HepG2 (cell line): Measurements from ENCODE around the gene P3H2. TPM values are rescaled to one million over a fixed set of nuclear protein-coding genes. Genes with fewer than 3 reads are reported as not detected.

ENCODE experiments used
- ATAC-seq: fragments of 200-7000 bp; cut with Tn5 transposase; 3 replicates; pipeline ENCODE4 v1.9.1; 2020; ENCODE audit warnings: mild to moderate bottlenecking, moderate library complexity
- BruUV-seq: library from RNA; stranded (reverse); fragments of 400-500 nt; replicated peaks from 2 replicates; lab custom pipeline; 2021; lab: Mats Ljungman, UMichigan
- CTCF ChIA-PET: fragments of 300-600 bp; formaldehyde crosslinking; extraction: SDS; loops from one replicate; lab custom pipeline; 2021; ENCODE audit warnings: low total read pairs, inconsistent platforms, low intra/inter-chr PET ratio; lab: Yijun Ruan, JAX
- POLR2A ChIA-PET: fragments of 350-600 bp; sonication (Branson Sonifier 250); formaldehyde crosslinking; loops from one replicate; lab custom pipeline; 2020; ENCODE audit warnings: antibody characterized with exemption, inconsistent platforms; lab: Yijun Ruan, JAX
- DNase-seq: peaks from one replicate; pipeline ENCODE4 v3.0.0-alpha.2; 2015; ENCODE audit warnings: low spot score
- FAIRE-seq: peaks from 3 replicates; lab custom pipeline; 2011; peaks lifted over from hg19 to GRCh38; lab: Jason Lieb, UNC
- H2AFZ ChIP-seq: one replicate; pipeline ENCODE4 v1.6.1; 2011; ENCODE audit warnings: low read length, inconsistent platforms
- H3K27ac ChIP-seq: fragments of 300-600 bp; 3 replicates; pipeline ENCODE4 v1.8.0; 2011; ENCODE audit warnings: mixed run types, mild to moderate bottlenecking, mixed read lengths, low read length, inconsistent platforms; ENCODE audit not compliant: insufficient read depth; ENCODE audit errors: extremely low read length
- H3K27me3 ChIP-seq, 2 experiments: fragments of 200-600 bp in 1 of 2; 2 replicates in 1 of 2; 3 replicates in 1 of 2; pipeline versions ENCODE4 v1.6.0 to v1.8.0; 2011; ENCODE audit warnings: low read length in 2 of 2, mild to moderate bottlenecking in 2 of 2, moderate library complexity in 2 of 2, inconsistent platforms in 1 of 2; ENCODE audit not compliant: insufficient read depth in 2 of 2, control insufficient read depth in 1 of 2
- H3K36me3 ChIP-seq, 2 experiments: fragments of 200-600 bp in 1 of 2; replicated peaks in 1 of 2; 2 replicates in 1 of 2; 3 replicates in 1 of 2; pipeline versions ENCODE4 v1.5.1 to v1.8.0; 2011; ENCODE audit warnings: low read length in 2 of 2, inconsistent platforms in 1 of 2; ENCODE audit not compliant: insufficient read depth in 2 of 2, control insufficient read depth in 1 of 2
- H3K4me1 ChIP-seq: 2 replicates; pipeline ENCODE4 v1.5.1; 2012; ENCODE audit warnings: low read length, inconsistent platforms; ENCODE audit not compliant: insufficient read depth
- H3K4me2 ChIP-seq: 2 replicates; pipeline ENCODE4 v1.6.0; 2011; ENCODE audit warnings: low read depth, low read length, inconsistent platforms
- H3K4me3 ChIP-seq, 3 experiments: fragments of 200-600 bp in 1 of 3; sonication (generic), shearing (Covaris generic) in 1 of 3; replicated peaks in 1 of 3; 2 replicates each; pipeline ENCODE4 v1.5.1; 2011 to 2016; ENCODE audit warnings: low read length in 3 of 3, inconsistent platforms in 2 of 3, low read depth in 2 of 3, mild to moderate bottlenecking in 2 of 3, control low read depth in 1 of 3, mixed read lengths in 1 of 3; ENCODE audit not compliant: insufficient read depth in 1 of 3
- H3K79me2 ChIP-seq: one replicate; pipeline ENCODE4 v1.6.1; 2011; ENCODE audit warnings: low read length, inconsistent platforms; ENCODE audit not compliant: insufficient read depth
- H3K9ac ChIP-seq: 2 replicates; pipeline ENCODE4 v1.6.0; 2011; ENCODE audit warnings: mild to moderate bottlenecking, low read depth, low read length, inconsistent platforms; ENCODE audit not compliant: insufficient read depth
- H3K9me3 ChIP-seq: 2 replicates; pipeline ENCODE4 v1.5.1; 2012; ENCODE audit warnings: mild to moderate bottlenecking, low read length
- H4K20me1 ChIP-seq: 2 replicates; pipeline ENCODE4 v1.6.0; 2011; ENCODE audit warnings: inconsistent platforms, mild to moderate bottlenecking, low read length, moderate library complexity; ENCODE audit not compliant: insufficient read depth
- ASH2L ChIP-seq: fragments of 300-600, 200-600 bp; sonication (generic); IDR thresholded peaks from 2 replicates; pipeline ENCODE4 v1.7.0; 2017; ENCODE audit warnings: low read depth, mild to moderate bottlenecking, moderate library complexity, mixed read lengths, low read length; ENCODE audit not compliant: insufficient read length
- BORCS8-MEF2B ChIP-seq: sonication (generic); formaldehyde crosslinking; IDR thresholded peaks from 2 replicates; pipeline ENCODE4 v1.8.0; 2022; ENCODE audit warnings: mild to moderate bottlenecking, missing genetic modification reagents
- CHD4 ChIP-seq: fragments of 200-600 bp; sonication (generic); IDR thresholded peaks from 2 replicates; pipeline ENCODE4 v1.7.0; 2017; ENCODE audit warnings: mild to moderate bottlenecking, low read length, borderline replicate concordance
- FOXO1 ChIP-seq: sonication (generic); formaldehyde crosslinking; IDR thresholded peaks from 2 replicates; pipeline ENCODE4 v1.4.0; 2020; ENCODE audit warnings: missing genetic modification reagents
- HOXA9 ChIP-seq: sonication (generic); formaldehyde crosslinking; IDR thresholded peaks from 2 replicates; pipeline ENCODE4 v1.8.1; 2022; ENCODE audit warnings: missing genetic modification reagents, mild to moderate bottlenecking, moderate library complexity, borderline replicate concordance
- YEATS2 ChIP-seq: sonication (generic); formaldehyde crosslinking; IDR thresholded peaks from 2 replicates; pipeline ENCODE4 v1.4.0; 2020; ENCODE audit warnings: missing genetic modification reagents, borderline replicate concordance
- ZBTB20 ChIP-seq: sonication (generic); formaldehyde crosslinking; IDR thresholded peaks from 2 replicates; pipeline ENCODE4 v1.8.1; 2023; ENCODE audit warnings: missing genetic modification reagents, low read depth, mild to moderate bottlenecking, borderline replicate concordance
- ZEB1 ChIP-seq: IDR thresholded peaks from 2 replicates; pipeline ENCODE4 v1.6.1; 2012; ENCODE audit warnings: mild to moderate bottlenecking, low read depth, inconsistent platforms; ENCODE audit not compliant: insufficient replicate concordance
- WGBS: methylation state at CpG from one replicate; pipeline ENCODE4 v1.1.6; 2017; ENCODE audit warnings: low lambda C conversion rate; 5-methylcytosine and 5-hydroxymethylcytosine counted together
- in situ Hi-C: cut with HindIII; loops from 2 replicates; pipeline ENCODE4 v1.10.0; 2017; ENCODE audit warnings: low pct_unique_long_range_greater_than_20kb; ENCODE audit not compliant: extremely low pct_ligation_motif_present
- intact Hi-C: fragments of 100-400 bp; cut with micrococcal nuclease; formaldehyde crosslinking; loops from one replicate; pipeline ENCODE4 v1.10.0; 2022; ENCODE audit not compliant: unreplicated experiment
- polyA plus RNA-seq, 8 experiments: library from polyadenylated mRNA; depleted of rRNA in 3 of 8; stranded (reverse) in 7 of 8; unstranded in 1 of 8; fragments of >200 nt; fragmentation: Illumina TruSeq in 4 of 8; extraction: Trizol in 4 of 8; gene quantifications; 2 replicates each; pipeline versions ENCODE4 v1.2.1 to v1.2.3, GENCODE V29; 2011 to 2016; ENCODE audit warnings: low read depth in 4 of 8, missing spikeins in 1 of 8, mixed read lengths in 1 of 8; ENCODE audit not compliant: insufficient read depth in 1 of 8
- total RNA-seq, 5 experiments: library from RNA; depleted of rRNA; stranded (reverse); fragments of >200 nt; fragmentation: Illumina TruSeq; extraction: Trizol; gene quantifications; 2 replicates each; pipeline ENCODE4 v1.2.3, GENCODE V29; 2016; ENCODE audit warnings: low read depth in 1 of 5
- TF ChIP-seq, protein P1 (sequence below): sonication (generic); formaldehyde crosslinking; IDR thresholded peaks from 2 replicates; pipeline ENCODE4 v1.4.0; 2020; ENCODE audit warnings: missing genetic modification reagents
- TF ChIP-seq, protein P2 (sequence below): IDR thresholded peaks from 2 replicates; pipeline ENCODE4 v1.6.1; 2016

P3H2 gene
- total and polyA plus RNA-seq, 2 of the 13 experiments (the other 11 are each of a cell fraction or from before 2014, with no cell fraction given) = not detected

DNA sequence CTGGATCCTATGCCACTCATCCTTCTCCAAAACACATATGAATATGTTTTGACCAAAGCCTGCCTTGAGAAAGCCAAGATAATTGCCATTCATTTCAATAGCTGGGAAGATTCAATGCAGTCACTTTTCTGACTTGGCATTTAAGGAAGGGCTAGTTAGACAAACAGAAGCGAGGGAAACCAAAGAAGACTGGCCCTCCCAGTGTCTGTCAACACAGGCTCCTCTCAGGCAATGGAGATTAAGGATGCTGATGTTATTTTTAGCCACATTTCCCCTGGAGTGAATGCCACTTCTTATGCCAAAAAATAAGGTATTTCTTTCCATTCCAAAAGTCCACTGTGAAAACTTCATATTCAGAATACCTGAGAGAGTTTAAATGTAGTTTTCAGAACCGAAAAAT lies 101.7 kb downstream of the P3H2 start:
- ATAC-seq = no peak
- no peak overlapping the region for H3K4me2 ChIP-seq
- H3K27me3 ChIP-seq = 0 out of 5 replicates have a peak, but pooled peaks cover 0 to 3% of the 10 kb centered on the region in 2 experiments
- CTCF ChIA-PET = no interaction called here
- H3K4me1 ChIP-seq = no peaks in the 10 kb centered on the region
- no TSS peak for BruUV-seq
- no peaks in the 10 kb centered on the region for H4K20me1 ChIP-seq
- H3K27ac ChIP-seq = no peak overlapping the region
- TF ChIP-seq, protein P1, sequence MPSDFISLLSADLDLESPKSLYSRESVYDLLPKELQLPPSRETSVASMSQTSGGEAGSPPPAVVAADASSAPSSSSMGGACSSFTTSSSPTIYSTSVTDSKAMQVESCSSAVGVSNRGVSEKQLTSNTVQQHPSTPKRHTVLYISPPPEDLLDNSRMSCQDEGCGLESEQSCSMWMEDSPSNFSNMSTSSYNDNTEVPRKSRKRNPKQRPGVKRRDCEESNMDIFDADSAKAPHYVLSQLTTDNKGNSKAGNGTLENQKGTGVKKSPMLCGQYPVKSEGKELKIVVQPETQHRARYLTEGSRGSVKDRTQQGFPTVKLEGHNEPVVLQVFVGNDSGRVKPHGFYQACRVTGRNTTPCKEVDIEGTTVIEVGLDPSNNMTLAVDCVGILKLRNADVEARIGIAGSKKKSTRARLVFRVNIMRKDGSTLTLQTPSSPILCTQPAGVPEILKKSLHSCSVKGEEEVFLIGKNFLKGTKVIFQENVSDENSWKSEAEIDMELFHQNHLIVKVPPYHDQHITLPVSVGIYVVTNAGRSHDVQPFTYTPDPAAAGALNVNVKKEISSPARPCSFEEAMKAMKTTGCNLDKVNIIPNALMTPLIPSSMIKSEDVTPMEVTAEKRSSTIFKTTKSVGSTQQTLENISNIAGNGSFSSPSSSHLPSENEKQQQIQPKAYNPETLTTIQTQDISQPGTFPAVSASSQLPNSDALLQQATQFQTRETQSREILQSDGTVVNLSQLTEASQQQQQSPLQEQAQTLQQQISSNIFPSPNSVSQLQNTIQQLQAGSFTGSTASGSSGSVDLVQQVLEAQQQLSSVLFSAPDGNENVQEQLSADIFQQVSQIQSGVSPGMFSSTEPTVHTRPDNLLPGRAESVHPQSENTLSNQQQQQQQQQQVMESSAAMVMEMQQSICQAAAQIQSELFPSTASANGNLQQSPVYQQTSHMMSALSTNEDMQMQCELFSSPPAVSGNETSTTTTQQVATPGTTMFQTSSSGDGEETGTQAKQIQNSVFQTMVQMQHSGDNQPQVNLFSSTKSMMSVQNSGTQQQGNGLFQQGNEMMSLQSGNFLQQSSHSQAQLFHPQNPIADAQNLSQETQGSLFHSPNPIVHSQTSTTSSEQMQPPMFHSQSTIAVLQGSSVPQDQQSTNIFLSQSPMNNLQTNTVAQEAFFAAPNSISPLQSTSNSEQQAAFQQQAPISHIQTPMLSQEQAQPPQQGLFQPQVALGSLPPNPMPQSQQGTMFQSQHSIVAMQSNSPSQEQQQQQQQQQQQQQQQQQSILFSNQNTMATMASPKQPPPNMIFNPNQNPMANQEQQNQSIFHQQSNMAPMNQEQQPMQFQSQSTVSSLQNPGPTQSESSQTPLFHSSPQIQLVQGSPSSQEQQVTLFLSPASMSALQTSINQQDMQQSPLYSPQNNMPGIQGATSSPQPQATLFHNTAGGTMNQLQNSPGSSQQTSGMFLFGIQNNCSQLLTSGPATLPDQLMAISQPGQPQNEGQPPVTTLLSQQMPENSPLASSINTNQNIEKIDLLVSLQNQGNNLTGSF (CRISPR knock-in tag) = no peak
- TF ChIP-seq YEATS2 (no peak), FOXO1 (CRISPR knock-in tag) (no peak), ASH2L (no peak), HOXA9 (CRISPR knock-in tag) (no peak), ZEB1 (no peak), ZBTB20 (CRISPR knock-in tag) (no peak), CHD4 (no peak), BORCS8-MEF2B (no peak)
- TF ChIP-seq, protein P2, sequence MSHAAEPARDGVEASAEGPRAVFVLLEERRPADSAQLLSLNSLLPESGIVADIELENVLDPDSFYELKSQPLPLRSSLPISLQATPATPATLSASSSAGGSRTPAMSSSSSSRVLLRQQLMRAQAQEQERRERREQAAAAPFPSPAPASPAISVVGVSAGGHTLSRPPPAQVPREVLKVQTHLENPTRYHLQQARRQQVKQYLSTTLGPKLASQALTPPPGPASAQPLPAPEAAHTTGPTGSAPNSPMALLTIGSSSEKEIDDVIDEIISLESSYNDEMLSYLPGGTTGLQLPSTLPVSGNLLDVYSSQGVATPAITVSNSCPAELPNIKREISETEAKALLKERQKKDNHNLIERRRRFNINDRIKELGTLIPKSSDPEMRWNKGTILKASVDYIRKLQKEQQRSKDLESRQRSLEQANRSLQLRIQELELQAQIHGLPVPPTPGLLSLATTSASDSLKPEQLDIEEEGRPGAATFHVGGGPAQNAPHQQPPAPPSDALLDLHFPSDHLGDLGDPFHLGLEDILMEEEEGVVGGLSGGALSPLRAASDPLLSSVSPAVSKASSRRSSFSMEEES = no peak
- no peaks in the 10 kb centered on the region for H3K9me3 ChIP-seq
- POLR2A ChIA-PET = no interaction called here
- DNase-seq = no peak
- in situ Hi-C loops (no loop called here), intact Hi-C loops (no loop called here)
- H3K4me3 ChIP-seq = no peak overlapping the region
- no peaks in the 10 kb centered on the region for H3K79me2 ChIP-seq
- no peak for FAIRE-seq
- H3K36me3 ChIP-seq = no peaks in the 10 kb centered on the region
- no peak overlapping the region for H2AFZ ChIP-seq
- 0% methylated on average over 2 of the region's 2 CpGs for WGBS
- no peak overlapping the region for H3K9ac ChIP-seq
